ENCODE data around the gene RFX8. TPM values are rescaled to one million over a fixed set of nuclear protein-coding genes. Genes with fewer than 3 reads are reported as not detected.

Gene RFX8
- polyA plus RNA-seq, 3 donors = not detected

DNA sequence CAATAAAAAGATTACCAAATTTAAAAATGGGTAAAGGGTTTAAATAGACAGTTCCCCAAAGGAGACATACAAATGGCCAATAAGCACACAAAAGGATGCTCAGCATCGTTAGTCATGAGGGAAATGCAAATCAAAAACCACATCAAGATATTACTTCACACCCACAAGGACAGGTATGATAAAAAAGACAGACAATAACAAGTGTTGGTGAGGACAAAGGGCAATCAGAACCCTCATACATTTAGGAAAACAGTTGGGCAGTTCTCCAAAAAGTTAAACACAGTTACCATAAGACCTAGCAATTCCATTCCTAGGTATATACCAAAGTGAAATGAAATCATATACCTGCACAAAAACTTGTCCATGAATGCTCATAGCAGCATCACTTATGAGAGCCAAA, 102.1 kb downstream of the RFX8 start:
- Mint-ChIP-seq H3K36me3 (peaks cover 0 to 4% of the 10 kb centered on the region in 2 donors), H3K27me3 (ENCODE audit: low read depth in 3 of 3) (peaks cover 0 to 6% (median 3%) of the 10 kb centered on the region in 3 donors), H3K4me3 (no peak overlapping the region), H3K27ac (no peak overlapping the region), H3K4me1 (peaks cover 26% of the 10 kb centered on the region), H3K9me3 (peaks cover 0 to 5% (median 0%) of the 10 kb centered on the region in 7 donors)
- Histone ChIP-seq H3K4me2 (replicated peaks; ENCODE audit: extremely low read depth, low read length, poor library complexity, severe bottlenecking) (no peak overlapping the region), H3K4me1 (ENCODE audit: control insufficient read depth in 1 of 2, insufficient read depth in 2 of 2, low read length in 2 of 2) (peaks cover 8 to 9% of the 10 kb centered on the region in 2 donors), H2AFZ (ENCODE audit: insufficient read depth, low read depth, low read length, poor library complexity, severe bottlenecking) (no peak overlapping the region), H3K27me3 (ENCODE audit: control insufficient read depth in 2 of 2, insufficient read depth in 2 of 2, low read length in 2 of 2) (no peaks in the 10 kb centered on the region), H3K4me3 (replicated peaks in 1 of 3; ENCODE audit: low read depth in 2 of 3, low read length in 3 of 3) (no peak overlapping the region), H3K79me2 (ENCODE audit: insufficient read depth, low read length) (no peaks in the 10 kb centered on the region), H3K36me3 (replicated peaks in 1 of 2; ENCODE audit: control insufficient read depth in 1 of 2, insufficient read depth in 2 of 2, low read length in 2 of 2) (no peaks in the 10 kb centered on the region), H3K9me3 (replicated peaks in 1 of 2; ENCODE audit: control insufficient read depth in 1 of 2, insufficient read depth in 1 of 2, low read length in 2 of 2) (no peaks in the 10 kb centered on the region), H4K20me1 (ENCODE audit: insufficient read depth, low read length) (no peaks in the 10 kb centered on the region), H3K9ac (ENCODE audit: insufficient read depth, low read length, poor library complexity, severe bottlenecking) (no peak overlapping the region), H3K27ac (ENCODE audit: low read depth in 1 of 2, low read length in 2 of 2) (no peak overlapping the region)
- no peak for DNase-seq
- TF ChIP-seq, protein P1, sequence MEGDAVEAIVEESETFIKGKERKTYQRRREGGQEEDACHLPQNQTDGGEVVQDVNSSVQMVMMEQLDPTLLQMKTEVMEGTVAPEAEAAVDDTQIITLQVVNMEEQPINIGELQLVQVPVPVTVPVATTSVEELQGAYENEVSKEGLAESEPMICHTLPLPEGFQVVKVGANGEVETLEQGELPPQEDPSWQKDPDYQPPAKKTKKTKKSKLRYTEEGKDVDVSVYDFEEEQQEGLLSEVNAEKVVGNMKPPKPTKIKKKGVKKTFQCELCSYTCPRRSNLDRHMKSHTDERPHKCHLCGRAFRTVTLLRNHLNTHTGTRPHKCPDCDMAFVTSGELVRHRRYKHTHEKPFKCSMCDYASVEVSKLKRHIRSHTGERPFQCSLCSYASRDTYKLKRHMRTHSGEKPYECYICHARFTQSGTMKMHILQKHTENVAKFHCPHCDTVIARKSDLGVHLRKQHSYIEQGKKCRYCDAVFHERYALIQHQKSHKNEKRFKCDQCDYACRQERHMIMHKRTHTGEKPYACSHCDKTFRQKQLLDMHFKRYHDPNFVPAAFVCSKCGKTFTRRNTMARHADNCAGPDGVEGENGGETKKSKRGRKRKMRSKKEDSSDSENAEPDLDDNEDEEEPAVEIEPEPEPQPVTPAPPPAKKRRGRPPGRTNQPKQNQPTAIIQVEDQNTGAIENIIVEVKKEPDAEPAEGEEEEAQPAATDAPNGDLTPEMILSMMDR (IDR thresholded peaks at IDR 0.05) = no peak
- intact Hi-C loops (cut with micrococcal nuclease) = no loop called here
- no CpG with 5 or more reads among the region's 1 CpG for WGBS (ENCODE audit: insufficient coverage)

DNA sequence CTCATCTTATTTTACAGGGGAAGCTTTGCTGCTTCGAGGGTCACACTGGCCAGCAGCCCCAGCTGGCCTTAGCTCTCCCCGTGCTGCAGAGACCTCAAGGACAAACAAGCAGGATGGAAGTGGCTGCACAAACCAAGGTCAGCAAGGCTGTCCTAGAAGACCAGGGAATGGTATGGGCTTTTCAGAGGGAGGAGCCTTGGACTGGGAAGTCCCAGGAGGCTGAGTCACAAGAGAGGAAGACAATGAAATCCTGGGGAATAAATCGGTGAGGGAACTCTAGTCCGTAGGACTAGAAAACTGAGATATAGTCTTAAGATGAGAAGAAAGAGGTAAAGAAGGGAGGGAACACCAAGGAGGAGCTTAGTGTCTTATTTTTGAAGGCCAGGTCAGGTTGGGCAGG, 103.3 kb downstream of the RFX8 start:
- H3K36me3 ChIP-seq (replicated peaks in 1 of 2; ENCODE audit: control insufficient read depth in 1 of 2, insufficient read depth in 2 of 2, low read length in 2 of 2) = no peaks in the 10 kb centered on the region
- H3K4me1 Mint-ChIP-seq = peaks cover 24% of the 10 kb centered on the region
- H3K4me2 ChIP-seq (replicated peaks; ENCODE audit: extremely low read depth, low read length, poor library complexity, severe bottlenecking) = no peak overlapping the region
- H3K27me3 ChIP-seq (ENCODE audit: control insufficient read depth in 2 of 2, insufficient read depth in 2 of 2, low read length in 2 of 2) = no peaks in the 10 kb centered on the region
- intact Hi-C loops (cut with micrococcal nuclease) = no loop called here
- H3K36me3 Mint-ChIP-seq = peaks cover 0 to 4% of the 10 kb centered on the region in 2 donors
- DNase-seq = peak in 1 of 3 donors; percentile 43
- no peaks in the 10 kb centered on the region for H3K79me2 ChIP-seq (ENCODE audit: insufficient read depth, low read length)
- H3K27me3 Mint-ChIP-seq (ENCODE audit: low read depth in 3 of 3) = peaks cover 0 to 6% (median 3%) of the 10 kb centered on the region in 3 donors
- H3K27ac Mint-ChIP-seq = peak overlapping the region in 1 of 7 donors; percentile 10
- H3K27ac ChIP-seq (ENCODE audit: low read depth in 1 of 2, low read length in 2 of 2) = no peak overlapping the region
- H2AFZ ChIP-seq (ENCODE audit: insufficient read depth, low read depth, low read length, poor library complexity, severe bottlenecking) = no peak overlapping the region
- TF ChIP-seq, protein P1 (IDR thresholded peaks at IDR 0.05) = no peak
- 84% methylated on average over 4 of the region's 4 CpGs for WGBS (ENCODE audit: insufficient coverage)
- peaks cover 0 to 5% (median 0%) of the 10 kb centered on the region in 7 donors for H3K9me3 Mint-ChIP-seq
- H3K4me3 Mint-ChIP-seq = no peak overlapping the region
- no peaks in the 10 kb centered on the region for H4K20me1 ChIP-seq (ENCODE audit: insufficient read depth, low read length)
- peaks cover 8 to 9% of the 10 kb centered on the region in 2 donors for H3K4me1 ChIP-seq (ENCODE audit: control insufficient read depth in 1 of 2, insufficient read depth in 2 of 2, low read length in 2 of 2)
- no peaks in the 10 kb centered on the region for H3K9me3 ChIP-seq (replicated peaks in 1 of 2; ENCODE audit: control insufficient read depth in 1 of 2, insufficient read depth in 1 of 2, low read length in 2 of 2)
- no peak overlapping the region for H3K9ac ChIP-seq (ENCODE audit: insufficient read depth, low read length, poor library complexity, severe bottlenecking)
- no peak overlapping the region for H3K4me3 ChIP-seq (replicated peaks in 1 of 3; ENCODE audit: low read depth in 2 of 3, low read length in 3 of 3)
